ENCODE measurements around the gene TMEM132C. TPM values are rescaled to one million over a fixed set of nuclear protein-coding genes. Genes with fewer than 3 reads are reported as not detected.

The TMEM132C gene
- total and polyA plus RNA-seq, 2 of the 4 experiments (the other 2 are of a cell fraction), result not detected

- H3K9me3 ChIP-seq (ENCODE audit: control insufficient read depth, insufficient read depth, low read length), result peaks cover 21% of the 10 kb centered on the region
- ChIA-PET POLR2A (ENCODE audit: unreplicated experiment) (no interaction called here), CTCF (no interaction called here)
- no TSS peak for BruUV-seq (replicated peaks)
- H3K23ac ChIP-seq (ENCODE audit: low read depth, low read length), result no peak overlapping the region
- no peaks in the 10 kb centered on the region for H3K36me3 ChIP-seq (ENCODE audit: control insufficient read depth, insufficient read depth, low read length)
- H3K79me1 ChIP-seq (ENCODE audit: low read depth in 1 of 2, low read length in 2 of 2), result no peaks in the 10 kb centered on the region
- no peak overlapping the region for H2BK120ac ChIP-seq (ENCODE audit: low read depth, low read length)
- no peak overlapping the region for H3K18ac ChIP-seq (ENCODE audit: low read depth, low read length)
- no peak overlapping the region for H3K27ac ChIP-seq (ENCODE audit: insufficient read depth, low read length)
- H4K5ac ChIP-seq (ENCODE audit: low read depth, low read length), result no peak overlapping the region
- DNase-seq (no peak), ATAC-seq (ENCODE audit: low read depth) (no peak)
- in situ Hi-C loops (cut with MboI; ENCODE audit: low sequenced_read_pairs), result no loop called here
- no peak overlapping the region for H3K56ac ChIP-seq (ENCODE audit: extremely low read depth, insufficient read depth, low read length)
- H3K4me3 ChIP-seq (ENCODE audit: insufficient read depth, low read depth, low read length), result no peak overlapping the region
- WGBS, 2 experiments (ENCODE audit: extremely low coverage in 2 of 2, insufficient read length in 1 of 2), result 0% methylated on average over 1 of the region's 7 CpGs; no CpG with 5 or more reads in 1 of the 2 experiments
- H2BK20ac ChIP-seq (ENCODE audit: low read depth, low read length), result no peak overlapping the region
- no peak for TF ChIP-seq RCOR1 (IDR thresholded peaks at IDR 0.05; ENCODE audit: insufficient replicate concordance, low read length)
- no peak for TF ChIP-seq NFE2L2 (IDR thresholded peaks at IDR 0.05; ENCODE audit: low read depth, low read length)
- TF ChIP-seq ELK1 (IDR thresholded peaks at IDR 0.05; ENCODE audit: borderline replicate concordance, low read depth, low read length), result no peak
- TF ChIP-seq CHD1 (IDR thresholded peaks at IDR 0.05; ENCODE audit: low read depth, low read length), result no peak
- no peak for TF ChIP-seq MAZ (IDR thresholded peaks at IDR 0.05; ENCODE audit: borderline replicate concordance, low read depth, low read length)
- TF ChIP-seq MAFK (IDR thresholded peaks at IDR 0.05; ENCODE audit: low read depth, low read length), result no peak
- TF ChIP-seq MXI1 (IDR thresholded peaks at IDR 0.05; ENCODE audit: borderline replicate concordance, low read depth, low read length), result no peak
- no peak for TF ChIP-seq SMC3 (IDR thresholded peaks at IDR 0.05; ENCODE audit: low read depth, low read length)
- no peak for TF ChIP-seq RAD21 (IDR thresholded peaks at IDR 0.05; ENCODE audit: low read length)
- H3K4me1 ChIP-seq (ENCODE audit: control insufficient read depth, insufficient read depth, low read length), result no peaks in the 10 kb centered on the region
- H4K91ac ChIP-seq (ENCODE audit: insufficient read depth, low read depth, low read length), result no peak overlapping the region
- H2BK15ac ChIP-seq (ENCODE audit: low read depth, low read length), result no peak overlapping the region
- H2AK5ac ChIP-seq (ENCODE audit: low read depth, low read length), result no peak overlapping the region
- dilution Hi-C loops (cut with HindIII; ENCODE audit: low sequenced_read_pairs, unreplicated experiment), result no loop called here
- no peaks in the 10 kb centered on the region for H3K9me1 ChIP-seq (ENCODE audit: insufficient read depth, low read length)
- no peak overlapping the region for H4K8ac ChIP-seq (ENCODE audit: low read depth in 2 of 2, low read length in 2 of 2)
- H3K27me3 ChIP-seq (ENCODE audit: control insufficient read depth, insufficient read depth, low read length), result no peaks in the 10 kb centered on the region
- H2AK9ac ChIP-seq (replicated peaks; ENCODE audit: low read depth, low read length, poor library complexity), result no peak overlapping the region
- H3K4me2 ChIP-seq (ENCODE audit: low read depth, low read length), result no peak overlapping the region
- no peak overlapping the region for H2BK5ac ChIP-seq (ENCODE audit: low read depth, low read length, poor library complexity, severe bottlenecking)
- no peak overlapping the region for H3K14ac ChIP-seq (replicated peaks; ENCODE audit: low read depth, low read length)
- H3K9ac ChIP-seq (ENCODE audit: low read depth, low read length), result no peak overlapping the region
- H2AFZ ChIP-seq (replicated peaks; ENCODE audit: low read length, poor library complexity), result no peak overlapping the region
- H3K4ac ChIP-seq (ENCODE audit: low read depth, low read length), result no peak overlapping the region
- H4K20me1 ChIP-seq (ENCODE audit: insufficient read depth, low read length), result no peaks in the 10 kb centered on the region
- intact Hi-C loops (cut with micrococcal nuclease), result no loop called here
Observed at GRCh38 chr12:128265566-128265965, 1.4 kb upstream of the TMEM132C start.

Measured in IMR-90 (cell line).